Kidney (tissue), 14 donors: ENCODE data around the gene MTFR2. TPM values are rescaled to one million over a fixed set of nuclear protein-coding genes. Genes with fewer than 3 reads are reported as not detected.

Experiments
- DNase-seq, 5 donors: peaks; one replicate each; pipeline ENCODE4 v3.0.0-alpha.2; 2013 to 2020
- FAIRE-seq: peaks from 2 replicates; lab custom pipeline; 2012; peaks lifted over from hg19 to GRCh38; lab: Jason Lieb, UNC
- H3K27ac ChIP-seq, 2 donors: one replicate each; pipeline ENCODE4 v1.7.0; 2013; ENCODE audit warnings: low read depth in 2 of 2, low read length in 2 of 2, inconsistent platforms in 1 of 2
- H3K27me3 ChIP-seq: one replicate; pipeline ENCODE4 v1.7.1; 2013; ENCODE audit warnings: low read length, inconsistent platforms; ENCODE audit not compliant: control insufficient read depth, insufficient read depth
- H3K36me3 ChIP-seq, 3 donors: one replicate each; pipeline versions ENCODE4 v1.7.0 to v1.7.1; 2013; ENCODE audit warnings: low read length in 3 of 3, control low read depth in 1 of 3, inconsistent platforms in 1 of 3; ENCODE audit not compliant: insufficient read depth in 3 of 3, control insufficient read depth in 2 of 3
- H3K4me1 ChIP-seq, 3 donors: one replicate each; pipeline versions ENCODE4 v1.7.0 to v1.7.1; 2013; ENCODE audit warnings: low read length in 3 of 3, inconsistent platforms in 1 of 3, low read depth in 1 of 3; ENCODE audit not compliant: control insufficient read depth in 2 of 3, insufficient read depth in 2 of 3
- H3K4me3 ChIP-seq, 3 donors: one replicate each; pipeline versions ENCODE4 v1.7.0 to v1.8.1; 2013; ENCODE audit warnings: low read length in 3 of 3, control low read depth in 1 of 3, inconsistent platforms in 1 of 3
- H3K9ac ChIP-seq, 3 donors: one replicate each; pipeline versions ENCODE4 v1.7.0 to v1.7.1; 2013; ENCODE audit warnings: low read length in 3 of 3, control low read depth in 1 of 3, inconsistent platforms in 1 of 3
- H3K9me3 ChIP-seq, 3 donors: one replicate each; pipeline versions ENCODE4 v1.7.0 to v1.7.1; 2013; ENCODE audit warnings: low read length in 3 of 3, control low read depth in 1 of 3, inconsistent platforms in 1 of 3; ENCODE audit not compliant: control insufficient read depth in 2 of 3, insufficient read depth in 1 of 3
- CTCF ChIP-seq: IDR thresholded peaks from 3 replicates; pipeline ENCODE4 v1.5.1; 2012; ENCODE audit warnings: mild to moderate bottlenecking, moderate library complexity, borderline replicate concordance; ENCODE audit not compliant: insufficient read depth; ENCODE audit errors: extremely low read depth
- intact Hi-C: fragments of 100-400 bp; cut with DNase I; formaldehyde crosslinking; loops from one replicate; pipeline ENCODE4 v1.11.1; 2022
- polyA plus RNA-seq: library from polyadenylated mRNA; stranded (reverse); fragments of 350-450 nt; fragmentation: Illumina TruSeq; extraction: RNeasy Lipid Tissue Mini Kit (QIAGEN cat#74804); gene quantifications from one replicate; pipeline ENCODE4 v1.2.3, GENCODE V29; 2014; ENCODE audit warnings: low read depth, low replicate concordance; ENCODE audit not compliant: insufficient read depth
- total RNA-seq: library from RNA; stranded (reverse); fragmentation: NEBNext Ultra II Directional; extraction: Animal tissue kit (Norgen Biotek cat#: 25700); gene quantifications from one replicate; pipeline ENCODE4 v1.2.1, GENCODE V29; 2021
- donor health status: control.
- donor health status: control.
- donor health status: control.
- donor health status: control.
- donor health status: control.
- donor health status: DM: yes; HTN: yes; CAD: no.
- donor health status: Normal renal cell carcinoma (clear cell type).

MTFR2 gene
- total and polyA plus RNA-seq, 2 donors from 2014 or later, result 0.65 to 1.3 TPM

GRCh38 chr6:136192902-136193301 lies 57.2 kb downstream of the MTFR2 start:
- Histone ChIP-seq H3K36me3 (peaks cover 0 to 5% (median 3%) of the 10 kb centered on the region in 3 donors), H3K4me1 (no peaks in the 10 kb centered on the region), H3K4me3 (no peak overlapping the region), H3K9me3 (no peaks in the 10 kb centered on the region), H3K27ac (no peak overlapping the region), H3K27me3 (no peaks in the 10 kb centered on the region), H3K9ac (no peak overlapping the region)
- intact Hi-C loops, result no loop called here
- DNase-seq, result peak in 3 of 5 donors; percentile 33 to 78 (median 63)
- no peak for TF ChIP-seq CTCF
- no peak for FAIRE-seq

- no peaks in the 10 kb centered on the region for H3K9me3 ChIP-seq
- intact Hi-C loops, result no loop called here
- no peak overlapping the region for H3K4me3 ChIP-seq
- no peak overlapping the region for H3K27ac ChIP-seq
- TF ChIP-seq CTCF, result no peak
- H3K4me1 ChIP-seq, result no peaks in the 10 kb centered on the region
- DNase-seq (peak in 1 of 5 donors; percentile 61), FAIRE-seq (no peak)
- H3K27me3 ChIP-seq, result no peaks in the 10 kb centered on the region
- peaks cover 0 to 10% (median 9%) of the 10 kb centered on the region in 3 donors for H3K36me3 ChIP-seq
- H3K9ac ChIP-seq, result no peak overlapping the region
These were observed 58.4 kb downstream of the MTFR2 start for GRCh38 chr6:136191606-136192312.

GRCh38 chr6:136189104-136189503 lies 61.0 kb downstream of the MTFR2 start:
- intact Hi-C loops, result no loop called here
- no peak overlapping the region for H3K9ac ChIP-seq
- H3K36me3 ChIP-seq, result peaks cover 0 to 10% (median 9%) of the 10 kb centered on the region in 3 donors
- DNase-seq (no peak), FAIRE-seq (no peak)
- H3K4me1 ChIP-seq, result no peaks in the 10 kb centered on the region
- H3K9me3 ChIP-seq, result no peaks in the 10 kb centered on the region
- no peak overlapping the region for H3K27ac ChIP-seq
- H3K4me3 ChIP-seq, result no peak overlapping the region
- no peaks in the 10 kb centered on the region for H3K27me3 ChIP-seq
- TF ChIP-seq CTCF, result no peak
